Measurements from ENCODE around the gene RAB31. TPM values are rescaled to one million over a fixed set of nuclear protein-coding genes. Genes with fewer than 3 reads are reported as not detected.

The RAB31 gene, protein sequence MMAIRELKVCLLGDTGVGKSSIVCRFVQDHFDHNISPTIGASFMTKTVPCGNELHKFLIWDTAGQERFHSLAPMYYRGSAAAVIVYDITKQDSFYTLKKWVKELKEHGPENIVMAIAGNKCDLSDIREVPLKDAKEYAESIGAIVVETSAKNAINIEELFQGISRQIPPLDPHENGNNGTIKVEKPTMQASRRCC
- 10 to 100 TPM in 1 of 2 donors, 1 to 10 TPM in 1; 4.7 to 16.0 TPM for total RNA-seq

- H3K4me3 ChIP-seq = peak within 1 kb of the TSS; percentile 45
- no peaks in the 10 kb centered on the region for H3K9me3 ChIP-seq
- peak; percentile 56 for DNase-seq
- peak within 1 kb of the TSS; percentile 51 for H3K27ac ChIP-seq
- intact Hi-C loops (cut with DNase I) = loop anchor here (10.0 kb wide), 1 partner anchor 83 kb away; no protein-coding TSS in a partner anchor
- H3K4me1 ChIP-seq = peaks cover 5% of the 10 kb centered on the region
- no peaks in the 10 kb centered on the region for H3K36me3 ChIP-seq
- H3K9ac ChIP-seq (ENCODE audit: low read depth in 2 of 2, low read length in 2 of 2) = peak within 1 kb of the TSS; percentile 64 to 67
- no peak for TF ChIP-seq CTCF (IDR thresholded peaks at IDR 0.05)
- H3K27me3 ChIP-seq = peaks cover 10% of the 10 kb centered on the region
Measured at GRCh38 chr18:9708057-9708433, at the start of gene RAB31. TSS of gene RAB31 (plus strand) at chr18:9708301. CDS start at chr18:9708406, 105 bp downstream.

DNA sequence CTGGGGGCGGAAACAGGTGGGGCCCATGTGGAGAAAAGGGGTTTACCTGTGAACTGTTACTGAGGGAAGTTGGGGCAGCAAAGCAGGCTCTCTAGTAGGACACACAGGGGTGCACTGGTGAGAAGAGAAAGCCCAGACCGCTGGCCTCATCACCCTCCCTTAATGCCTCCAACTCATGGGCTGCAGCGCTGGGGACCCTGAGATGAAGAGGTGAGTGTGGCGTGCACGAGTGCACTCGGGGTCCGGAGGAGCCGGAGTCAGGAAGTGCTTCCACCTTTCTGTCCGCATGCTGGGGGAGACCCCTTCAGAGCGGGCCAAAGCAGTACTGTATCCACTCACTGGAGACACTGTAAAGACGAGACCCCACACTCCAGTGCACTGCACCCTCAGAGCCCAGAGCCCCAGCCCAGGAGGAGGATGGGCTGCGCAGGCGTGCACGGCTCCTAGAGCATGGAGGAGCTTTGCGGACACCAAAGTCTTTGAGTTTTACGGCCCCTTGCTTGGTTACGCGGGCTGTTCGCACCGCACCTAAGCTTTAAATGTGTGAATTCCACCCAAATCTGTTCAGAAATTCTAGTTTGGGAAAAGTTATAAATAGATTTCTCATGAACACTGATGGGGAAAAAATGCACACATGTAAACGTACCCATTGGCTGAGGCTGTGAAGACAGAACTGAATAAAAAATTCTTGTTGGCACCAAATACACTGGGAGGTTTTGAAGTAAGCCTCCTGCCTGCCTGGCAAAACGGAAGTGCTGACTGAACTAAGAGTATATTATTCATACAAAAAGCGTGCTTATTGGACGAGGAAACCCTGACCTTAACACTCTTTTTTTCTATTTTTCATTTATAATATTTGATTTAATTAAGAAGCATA lies 48.4 kb upstream of the RAB31 start:
- no peak overlapping the region for H3K4me3 ChIP-seq
- no peaks in the 10 kb centered on the region for H3K36me3 ChIP-seq
- intact Hi-C loops (cut with DNase I) = no loop called here
- no peaks in the 10 kb centered on the region for H3K4me1 ChIP-seq
- H3K9ac ChIP-seq (ENCODE audit: low read depth in 2 of 2, low read length in 2 of 2) = no peak overlapping the region
- H3K9me3 ChIP-seq = no peaks in the 10 kb centered on the region
- TF ChIP-seq CTCF (IDR thresholded peaks at IDR 0.05) = no peak
- H3K27me3 ChIP-seq = no peaks in the 10 kb centered on the region
- DNase-seq = no peak
- H3K27ac ChIP-seq = no peak overlapping the region

DNA sequence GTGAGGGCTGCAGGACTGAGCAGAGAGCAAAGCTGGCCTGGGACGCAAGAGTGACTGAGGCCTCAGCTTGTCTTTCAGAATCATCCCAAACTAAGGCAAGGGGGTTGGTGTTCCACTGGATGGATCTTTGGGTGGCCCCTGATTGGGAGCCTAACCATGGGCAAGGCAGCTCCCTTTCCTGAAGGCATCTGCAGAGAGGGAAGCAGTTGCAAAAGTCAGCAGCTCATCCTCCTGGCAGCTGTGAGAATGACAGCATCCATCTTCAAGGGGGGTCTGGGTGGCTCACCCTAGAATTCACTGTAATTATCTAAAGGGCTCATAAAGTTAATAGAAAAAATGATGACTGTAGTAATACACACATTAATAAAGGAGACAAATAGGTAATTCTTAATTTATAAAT lies 46.5 kb upstream of the RAB31 start:
- H3K27me3 ChIP-seq = no peaks in the 10 kb centered on the region
- H3K9me3 ChIP-seq = no peaks in the 10 kb centered on the region
- H3K36me3 ChIP-seq = no peaks in the 10 kb centered on the region
- no peak overlapping the region for H3K4me3 ChIP-seq
- DNase-seq = no peak
- no peaks in the 10 kb centered on the region for H3K4me1 ChIP-seq
- no peak for TF ChIP-seq CTCF (IDR thresholded peaks at IDR 0.05)
- no peak overlapping the region for H3K9ac ChIP-seq (ENCODE audit: low read depth in 2 of 2, low read length in 2 of 2)
- intact Hi-C loops (cut with DNase I) = no loop called here
- no peak overlapping the region for H3K27ac ChIP-seq

DNA sequence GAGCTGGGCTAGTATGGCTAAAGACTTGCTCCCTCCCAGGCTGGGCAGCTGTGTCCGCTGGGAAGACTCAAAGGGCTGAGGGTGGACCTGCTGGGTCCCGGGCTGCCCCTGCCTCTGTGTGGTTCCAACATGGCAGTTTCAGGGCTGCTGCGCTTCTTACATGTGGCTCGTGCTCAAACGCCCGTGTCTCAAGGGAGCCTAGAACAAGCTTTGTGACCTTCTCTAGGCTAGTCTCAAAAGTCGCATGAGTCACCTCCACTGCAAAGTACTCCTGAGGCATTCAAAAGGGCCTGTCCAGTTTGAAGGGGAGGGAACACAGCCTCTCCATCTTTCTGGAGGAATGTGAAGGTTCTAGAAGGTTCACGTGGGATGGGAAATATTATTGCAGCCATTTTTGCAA lies 44.7 kb upstream of the RAB31 start:
- DNase-seq = no peak
- intact Hi-C loops (cut with DNase I) = no loop called here
- TF ChIP-seq CTCF (IDR thresholded peaks at IDR 0.05) = no peak
- Histone ChIP-seq H3K27ac (no peak overlapping the region), H3K4me3 (no peak overlapping the region), H3K27me3 (no peaks in the 10 kb centered on the region), H3K9ac (ENCODE audit: low read depth in 2 of 2, low read length in 2 of 2) (no peak overlapping the region), H3K9me3 (no peaks in the 10 kb centered on the region), H3K36me3 (no peaks in the 10 kb centered on the region), H3K4me1 (no peaks in the 10 kb centered on the region)

DNA sequence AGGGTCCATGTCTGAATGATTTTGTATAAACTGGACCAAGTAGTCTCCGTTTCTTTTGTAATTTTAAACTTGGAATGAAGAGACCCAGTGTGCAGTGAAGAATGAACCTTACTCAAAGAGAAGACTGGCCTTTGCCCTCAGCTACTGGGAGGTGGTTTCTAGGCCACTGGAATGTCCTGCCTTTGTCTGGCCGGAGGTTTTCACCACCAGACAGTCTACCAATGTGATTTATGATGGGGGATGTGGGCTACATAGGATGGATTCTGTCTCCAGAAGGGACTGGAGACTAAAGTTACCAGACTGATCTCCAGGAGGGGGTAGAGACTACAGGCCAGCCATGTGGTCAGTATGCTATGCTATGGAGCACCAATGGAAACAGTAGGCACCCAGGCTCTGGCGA lies 42.8 kb upstream of the RAB31 start:
- Histone ChIP-seq H3K9ac (ENCODE audit: low read depth in 2 of 2, low read length in 2 of 2) (no peak overlapping the region), H3K4me3 (no peak overlapping the region), H3K4me1 (no peaks in the 10 kb centered on the region), H3K27ac (no peak overlapping the region), H3K27me3 (no peaks in the 10 kb centered on the region), H3K9me3 (no peaks in the 10 kb centered on the region), H3K36me3 (no peaks in the 10 kb centered on the region)
- intact Hi-C loops (cut with DNase I) = no loop called here
- no peak for DNase-seq
- no peak for TF ChIP-seq CTCF (IDR thresholded peaks at IDR 0.05)

All from colonic mucosa (tissue), 4 donors.